Stomach (tissue), 4 donors: ENCODE results near the gene GPR179.

Source experiments
- EP300 ChIP-seq: sonication (generic); formaldehyde crosslinking; IDR thresholded peaks from one replicate; pipeline ENCODE4 v1.6.1; 2017; ENCODE audit warnings: antibody characterized with exemption
- POLR2A ChIP-seq, 4 donors: fragments of 450-650 bp; IDR thresholded peaks; one replicate each; pipeline ENCODE4 v1.6.1; 2016; ENCODE audit warnings: antibody characterized with exemption in 4 of 4, control low read depth in 2 of 4, mild to moderate bottlenecking in 1 of 4, moderate library complexity in 1 of 4
- POLR2AphosphoS5 ChIP-seq, 3 donors: sonication (generic); formaldehyde crosslinking; IDR thresholded peaks; one replicate each; pipeline ENCODE4 v1.6.1; 2016; ENCODE audit warnings: antibody characterized with exemption in 3 of 3
- TF ChIP-seq, protein P1 (sequence below), 7 experiments: fragments of 450-650 bp in 4 of 7; fragments of 200-600 bp in 3 of 7; sonication (generic) in 3 of 7; IDR thresholded peaks; one replicate each; pipeline ENCODE4 v1.5.1; 2016 to 2019; ENCODE audit warnings: antibody characterized with exemption in 7 of 7, control low read depth in 2 of 7, mild to moderate bottlenecking in 1 of 7

DNA sequence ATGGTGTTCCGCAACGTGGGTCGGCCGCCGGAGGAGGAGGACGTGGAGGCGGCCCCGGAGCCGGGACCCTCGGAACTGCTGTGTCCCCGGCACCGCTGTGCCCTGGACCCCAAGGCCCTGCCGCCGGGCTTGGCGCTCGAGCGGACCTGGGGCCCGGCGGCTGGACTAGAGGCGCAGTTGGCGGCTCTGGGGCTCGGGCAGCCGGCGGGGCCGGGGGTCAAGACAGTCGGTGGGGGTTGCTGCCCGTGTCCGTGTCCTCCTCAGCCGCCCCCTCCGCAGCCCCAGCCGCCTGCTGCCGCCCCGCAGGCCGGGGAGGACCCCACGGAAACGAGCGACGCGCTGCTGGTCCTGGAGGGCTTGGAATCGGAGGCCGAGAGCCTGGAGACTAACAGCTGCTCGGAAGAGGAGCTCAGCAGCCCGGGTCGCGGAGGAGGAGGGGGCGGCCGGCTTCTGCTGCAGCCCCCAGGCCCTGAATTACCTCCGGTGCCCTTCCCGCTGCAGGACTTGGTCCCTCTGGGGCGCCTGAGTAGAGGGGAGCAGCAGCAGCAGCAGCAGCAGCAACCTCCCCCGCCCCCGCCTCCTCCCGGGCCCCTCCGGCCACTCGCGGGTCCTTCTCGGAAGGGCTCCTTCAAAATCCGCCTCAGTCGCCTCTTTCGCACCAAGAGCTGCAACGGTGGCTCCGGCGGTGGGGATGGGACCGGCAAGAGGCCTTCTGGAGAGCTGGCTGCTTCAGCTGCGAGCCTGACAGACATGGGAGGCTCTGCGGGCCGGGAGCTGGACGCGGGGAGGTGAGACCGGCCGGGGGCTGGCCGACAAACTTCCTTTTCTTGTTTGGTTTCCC lies 8.7 kb upstream of the GPR179 start:
- TF ChIP-seq POLR2A (IDR thresholded peaks at IDR 0.05) (no peak), EP300 (no peak), POLR2AphosphoS5 (IDR thresholded peaks at IDR 0.05) (no peak)
- TF ChIP-seq, protein P1, sequence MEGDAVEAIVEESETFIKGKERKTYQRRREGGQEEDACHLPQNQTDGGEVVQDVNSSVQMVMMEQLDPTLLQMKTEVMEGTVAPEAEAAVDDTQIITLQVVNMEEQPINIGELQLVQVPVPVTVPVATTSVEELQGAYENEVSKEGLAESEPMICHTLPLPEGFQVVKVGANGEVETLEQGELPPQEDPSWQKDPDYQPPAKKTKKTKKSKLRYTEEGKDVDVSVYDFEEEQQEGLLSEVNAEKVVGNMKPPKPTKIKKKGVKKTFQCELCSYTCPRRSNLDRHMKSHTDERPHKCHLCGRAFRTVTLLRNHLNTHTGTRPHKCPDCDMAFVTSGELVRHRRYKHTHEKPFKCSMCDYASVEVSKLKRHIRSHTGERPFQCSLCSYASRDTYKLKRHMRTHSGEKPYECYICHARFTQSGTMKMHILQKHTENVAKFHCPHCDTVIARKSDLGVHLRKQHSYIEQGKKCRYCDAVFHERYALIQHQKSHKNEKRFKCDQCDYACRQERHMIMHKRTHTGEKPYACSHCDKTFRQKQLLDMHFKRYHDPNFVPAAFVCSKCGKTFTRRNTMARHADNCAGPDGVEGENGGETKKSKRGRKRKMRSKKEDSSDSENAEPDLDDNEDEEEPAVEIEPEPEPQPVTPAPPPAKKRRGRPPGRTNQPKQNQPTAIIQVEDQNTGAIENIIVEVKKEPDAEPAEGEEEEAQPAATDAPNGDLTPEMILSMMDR (IDR thresholded peaks at IDR 0.05), result no peak
